Measurements from ENCODE around the gene TEKT3. TPM values are rescaled to one million over a fixed set of nuclear protein-coding genes. Genes with fewer than 3 reads are reported as not detected.

TEKT3 gene
- polyA plus RNA-seq, 4 donors, result 0.24 to 1.2 TPM; not detected in 2

DNA sequence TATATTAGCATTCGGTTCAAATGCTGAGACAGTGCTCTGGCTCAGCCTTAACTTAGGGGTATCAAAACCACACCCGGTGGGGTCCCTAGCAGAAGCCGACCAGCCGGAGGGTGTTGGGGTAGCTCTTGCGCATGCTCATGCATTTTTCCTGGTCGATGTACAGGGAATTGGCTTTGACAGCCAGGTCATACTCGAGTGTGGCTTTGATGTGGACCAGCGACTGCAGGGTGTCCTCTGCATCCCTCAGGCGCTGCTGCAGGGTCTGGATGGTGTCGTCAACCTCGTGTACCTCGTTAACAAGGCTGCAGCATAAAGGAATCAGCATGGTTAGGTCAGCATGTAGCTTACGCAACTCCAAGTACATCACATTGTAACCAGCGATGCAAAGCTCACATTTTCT lies 37.5 kb downstream of the TEKT3 start:
- WGBS, 3 donors, result 83 to 87% (median 85%) methylated on average over 14 of the region's 14 CpGs
- Histone ChIP-seq H3K4me1 (ENCODE audit: control insufficient read depth in 3 of 3, insufficient read depth in 2 of 3, low read depth in 1 of 3, low read length in 2 of 3) (peaks cover 0 to 4% (median 0%) of the 10 kb centered on the region in 3 donors), H3K9me3 (ENCODE audit: control insufficient read depth in 2 of 2, insufficient read depth in 1 of 2, low read depth in 1 of 2, low read length in 1 of 2) (no peaks in the 10 kb centered on the region), H3K36me3 (ENCODE audit: control insufficient read depth in 3 of 3, insufficient read depth in 2 of 3, low read depth in 1 of 3, low read length in 3 of 3) (no peaks in the 10 kb centered on the region), H3K27me3 (ENCODE audit: control insufficient read depth in 3 of 3, insufficient read depth in 3 of 3, low read length in 3 of 3) (no peaks in the 10 kb centered on the region), H3K27ac (ENCODE audit: low read depth in 1 of 3, low read length in 2 of 3) (no peak overlapping the region), H3K4me3 (ENCODE audit: low read depth in 1 of 3, low read length in 3 of 3) (no peak overlapping the region)
- no peak for FAIRE-seq
- no peak for DNase-seq

DNA sequence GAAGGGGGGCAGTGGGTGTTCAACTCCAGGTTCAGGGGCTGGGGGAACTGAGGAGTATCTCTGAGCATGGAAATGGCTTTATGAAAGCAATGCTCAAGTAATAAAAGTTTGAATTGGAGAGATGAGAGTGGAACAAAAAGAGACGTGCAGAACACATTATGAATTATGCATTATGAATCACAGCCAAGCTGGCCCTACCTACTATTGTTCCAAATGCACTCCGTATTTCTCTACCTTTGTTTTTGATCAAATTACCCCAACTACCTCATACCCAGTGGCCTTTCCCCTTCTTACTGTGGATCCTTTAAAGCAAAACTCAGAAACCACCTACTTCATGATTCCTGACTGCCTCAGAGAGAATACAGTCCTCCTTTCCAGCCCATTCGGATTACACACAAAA lies 38.1 kb downstream of the TEKT3 start:
- DNase-seq (no peak), FAIRE-seq (no peak)
- no peaks in the 10 kb centered on the region for H3K9me3 ChIP-seq (ENCODE audit: control insufficient read depth in 2 of 2, insufficient read depth in 1 of 2, low read depth in 1 of 2, low read length in 1 of 2)
- H3K36me3 ChIP-seq (ENCODE audit: control insufficient read depth in 3 of 3, insufficient read depth in 2 of 3, low read depth in 1 of 3, low read length in 3 of 3), result no peaks in the 10 kb centered on the region
- no peaks in the 10 kb centered on the region for H3K27me3 ChIP-seq (ENCODE audit: control insufficient read depth in 3 of 3, insufficient read depth in 3 of 3, low read length in 3 of 3)
- peaks cover 0 to 4% (median 0%) of the 10 kb centered on the region in 3 donors for H3K4me1 ChIP-seq (ENCODE audit: control insufficient read depth in 3 of 3, insufficient read depth in 2 of 3, low read depth in 1 of 3, low read length in 2 of 3)
- no peak overlapping the region for H3K27ac ChIP-seq (ENCODE audit: low read depth in 1 of 3, low read length in 2 of 3)
- 10 to 45% (median 38%) methylated on average over 3 of the region's 3 CpGs for WGBS, 3 donors
- no peak overlapping the region for H3K4me3 ChIP-seq (ENCODE audit: low read depth in 1 of 3, low read length in 3 of 3)

DNA sequence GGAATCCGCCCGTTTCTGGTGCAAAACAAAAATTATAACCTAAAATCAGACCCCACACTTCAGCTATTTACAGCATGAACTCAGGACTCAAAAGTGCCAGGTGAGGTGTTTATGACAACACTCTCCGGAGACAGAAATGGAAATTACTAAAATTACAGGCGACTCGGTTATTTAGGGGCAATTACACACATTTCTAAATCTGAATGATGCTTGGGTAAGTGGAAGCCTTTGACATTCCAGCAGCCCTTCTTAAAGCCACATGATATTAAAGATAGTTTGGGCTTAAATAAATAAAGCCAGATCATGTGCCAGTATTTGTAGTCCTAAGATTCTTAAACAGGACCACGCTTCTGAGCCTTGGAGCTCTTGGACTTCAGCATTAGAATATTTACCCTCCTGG lies 39.6 kb downstream of the TEKT3 start:
- 84 to 89% (median 85%) methylated on average over 6 of the region's 6 CpGs for WGBS, 3 donors
- H3K4me1 ChIP-seq (ENCODE audit: control insufficient read depth in 3 of 3, insufficient read depth in 2 of 3, low read depth in 1 of 3, low read length in 2 of 3), result peaks cover 0 to 2% (median 0%) of the 10 kb centered on the region in 3 donors
- FAIRE-seq (no peak), DNase-seq (no peak)
- H3K9me3 ChIP-seq (ENCODE audit: control insufficient read depth in 2 of 2, insufficient read depth in 1 of 2, low read depth in 1 of 2, low read length in 1 of 2), result no peaks in the 10 kb centered on the region
- H3K27me3 ChIP-seq (ENCODE audit: control insufficient read depth in 3 of 3, insufficient read depth in 3 of 3, low read length in 3 of 3), result no peaks in the 10 kb centered on the region
- no peaks in the 10 kb centered on the region for H3K36me3 ChIP-seq (ENCODE audit: control insufficient read depth in 3 of 3, insufficient read depth in 2 of 3, low read depth in 1 of 3, low read length in 3 of 3)
- H3K4me3 ChIP-seq (ENCODE audit: low read depth in 1 of 3, low read length in 3 of 3), result no peak overlapping the region
- no peak overlapping the region for H3K27ac ChIP-seq (ENCODE audit: low read depth in 1 of 3, low read length in 2 of 3)

DNA sequence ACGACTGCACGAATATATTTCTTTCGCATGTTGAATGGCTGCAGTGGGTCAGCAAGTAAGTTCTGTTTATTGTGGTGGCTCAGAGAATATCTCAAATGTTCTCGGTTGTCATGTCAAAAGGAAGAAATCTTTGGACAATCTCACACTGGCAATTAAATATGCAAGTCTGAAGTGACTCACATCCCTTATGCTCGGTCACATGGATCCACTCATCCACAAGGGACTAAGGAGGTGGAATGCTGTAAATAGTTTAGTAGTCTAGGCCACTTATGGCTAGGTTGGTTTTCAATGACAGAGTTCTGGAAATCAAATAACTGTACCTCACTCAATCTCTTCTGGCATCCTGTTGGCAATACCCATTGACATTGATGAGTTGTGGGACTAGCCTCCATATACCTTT lies 43.2 kb downstream of the TEKT3 start:
- no peak for FAIRE-seq

GRCh38 chr17:15293558-15293957 lies 47.8 kb downstream of the TEKT3 start:
- no peaks in the 10 kb centered on the region for H3K36me3 ChIP-seq (ENCODE audit: control insufficient read depth in 3 of 3, insufficient read depth in 2 of 3, low read depth in 1 of 3, low read length in 3 of 3)
- H3K9me3 ChIP-seq (ENCODE audit: control insufficient read depth in 2 of 2, insufficient read depth in 1 of 2, low read depth in 1 of 2, low read length in 1 of 2), result peaks cover 0 to 3% of the 10 kb centered on the region in 2 donors
- no peak overlapping the region for H3K4me3 ChIP-seq (ENCODE audit: low read depth in 1 of 3, low read length in 3 of 3)
- H3K27me3 ChIP-seq (ENCODE audit: control insufficient read depth in 3 of 3, insufficient read depth in 3 of 3, low read length in 3 of 3), result no peaks in the 10 kb centered on the region
- no peak overlapping the region for H3K27ac ChIP-seq (ENCODE audit: low read depth in 1 of 3, low read length in 2 of 3)
- no peak for FAIRE-seq
- no peaks in the 10 kb centered on the region for H3K4me1 ChIP-seq (ENCODE audit: control insufficient read depth in 3 of 3, insufficient read depth in 2 of 3, low read depth in 1 of 3, low read length in 2 of 3)
- whole genome bisulfite sequencing, 3 donors, result 67 to 80% (median 72%) methylated on average over 3 of the region's 3 CpGs
- no peak for DNase-seq

More for the DNA sequence above, 43.2 kb downstream of the TEKT3 start:
- no peak overlapping the region for H3K27ac ChIP-seq (ENCODE audit: low read depth in 1 of 3, low read length in 2 of 3)
- H3K4me1 ChIP-seq (ENCODE audit: control insufficient read depth in 3 of 3, insufficient read depth in 2 of 3, low read depth in 1 of 3, low read length in 2 of 3), result no peaks in the 10 kb centered on the region
- H3K9me3 ChIP-seq (ENCODE audit: control insufficient read depth in 2 of 2, insufficient read depth in 1 of 2, low read depth in 1 of 2, low read length in 1 of 2), result no peaks in the 10 kb centered on the region
- no peak for DNase-seq
- WGBS, 3 donors, result 77 to 84% (median 80%) methylated on average over 5 of the region's 5 CpGs
- no peaks in the 10 kb centered on the region for H3K36me3 ChIP-seq (ENCODE audit: control insufficient read depth in 3 of 3, insufficient read depth in 2 of 3, low read depth in 1 of 3, low read length in 3 of 3)
- H3K4me3 ChIP-seq (ENCODE audit: low read depth in 1 of 3, low read length in 3 of 3), result no peak overlapping the region
- H3K27me3 ChIP-seq (ENCODE audit: control insufficient read depth in 3 of 3, insufficient read depth in 3 of 3, low read length in 3 of 3), result no peaks in the 10 kb centered on the region

GRCh38 chr17:15291674-15292361 lies 49.6 kb downstream of the TEKT3 start:
- Histone ChIP-seq H3K4me3 (ENCODE audit: low read depth in 1 of 3, low read length in 3 of 3) (no peak overlapping the region), H3K4me1 (ENCODE audit: control insufficient read depth in 3 of 3, insufficient read depth in 2 of 3, low read depth in 1 of 3, low read length in 2 of 3) (peaks cover 0 to 4% (median 0%) of the 10 kb centered on the region in 3 donors), H3K27me3 (ENCODE audit: control insufficient read depth in 3 of 3, insufficient read depth in 3 of 3, low read length in 3 of 3) (no peaks in the 10 kb centered on the region), H3K36me3 (ENCODE audit: control insufficient read depth in 3 of 3, insufficient read depth in 2 of 3, low read depth in 1 of 3, low read length in 3 of 3) (no peaks in the 10 kb centered on the region), H3K27ac (ENCODE audit: low read depth in 1 of 3, low read length in 2 of 3) (no peak overlapping the region), H3K9me3 (ENCODE audit: control insufficient read depth in 2 of 2, insufficient read depth in 1 of 2, low read depth in 1 of 2, low read length in 1 of 2) (peaks cover 0 to 3% of the 10 kb centered on the region in 2 donors)
- no peak for FAIRE-seq
- WGBS, 3 donors, result 63 to 76% (median 67%) methylated on average over 8 of the region's 8 CpGs
- DNase-seq, result no peak

GRCh38 chr17:15290605-15291004 lies 50.8 kb downstream of the TEKT3 start:
- Histone ChIP-seq H3K9me3 (ENCODE audit: control insufficient read depth in 2 of 2, insufficient read depth in 1 of 2, low read depth in 1 of 2, low read length in 1 of 2) (peaks cover 0 to 3% of the 10 kb centered on the region in 2 donors), H3K27me3 (ENCODE audit: control insufficient read depth in 3 of 3, insufficient read depth in 3 of 3, low read length in 3 of 3) (no peaks in the 10 kb centered on the region), H3K4me3 (ENCODE audit: low read depth in 1 of 3, low read length in 3 of 3) (no peak overlapping the region), H3K4me1 (ENCODE audit: control insufficient read depth in 3 of 3, insufficient read depth in 2 of 3, low read depth in 1 of 3, low read length in 2 of 3) (peaks cover 0 to 4% (median 0%) of the 10 kb centered on the region in 3 donors), H3K27ac (ENCODE audit: low read depth in 1 of 3, low read length in 2 of 3) (no peak overlapping the region), H3K36me3 (ENCODE audit: control insufficient read depth in 3 of 3, insufficient read depth in 2 of 3, low read depth in 1 of 3, low read length in 3 of 3) (no peaks in the 10 kb centered on the region)
- no peak for DNase-seq
- FAIRE-seq, result no peak
- WGBS, 3 donors, result 79 to 88% (median 87%) methylated on average over 6 of the region's 6 CpGs

- FAIRE-seq (no peak), DNase-seq (no peak)
- peaks cover 0 to 3% of the 10 kb centered on the region in 2 donors for H3K9me3 ChIP-seq (ENCODE audit: control insufficient read depth in 2 of 2, insufficient read depth in 1 of 2, low read depth in 1 of 2, low read length in 1 of 2)
- peaks cover 0 to 4% (median 0%) of the 10 kb centered on the region in 3 donors for H3K4me1 ChIP-seq (ENCODE audit: control insufficient read depth in 3 of 3, insufficient read depth in 2 of 3, low read depth in 1 of 3, low read length in 2 of 3)
- H3K27ac ChIP-seq (ENCODE audit: low read depth in 1 of 3, low read length in 2 of 3), result no peak overlapping the region
- H3K27me3 ChIP-seq (ENCODE audit: control insufficient read depth in 3 of 3, insufficient read depth in 3 of 3, low read length in 3 of 3), result no peaks in the 10 kb centered on the region
- no peak overlapping the region for H3K4me3 ChIP-seq (ENCODE audit: low read depth in 1 of 3, low read length in 3 of 3)
- H3K36me3 ChIP-seq (ENCODE audit: control insufficient read depth in 3 of 3, insufficient read depth in 2 of 3, low read depth in 1 of 3, low read length in 3 of 3), result no peaks in the 10 kb centered on the region
- WGBS, 3 donors, result 74 to 78% (median 76%) methylated on average over 22 of the region's 22 CpGs
Measured at GRCh38 chr17:15289285-15290183, 51.9 kb downstream of the TEKT3 start.

Measured in small intestine (tissue), 7 donors.